Stimulated activated naive CD8-positive, alpha-beta T cell treated with anti-CD3 and anti-CD28 coated beads, Interleukin-15, Interleukin-2, amounts not matched to agents 100 U/mL and 50 U/mL, for 24 hours (primary cell): ENCODE data around the gene CEMIP.

ENCODE experiments used
- ATAC-seq: fragments of 150-1000 bp; cut with Tn5 transposase; one replicate; pipeline ENCODE4 v1.10.0; 2021
- DNase-seq: peaks from one replicate; pipeline ENCODE4 v3.0.0; 2021

The CEMIP gene

GRCh38 chr15:80785335-80785734, 6.2 kb downstream of the CEMIP start:
- DNase-seq (no peak), ATAC-seq (no peak)

DNA sequence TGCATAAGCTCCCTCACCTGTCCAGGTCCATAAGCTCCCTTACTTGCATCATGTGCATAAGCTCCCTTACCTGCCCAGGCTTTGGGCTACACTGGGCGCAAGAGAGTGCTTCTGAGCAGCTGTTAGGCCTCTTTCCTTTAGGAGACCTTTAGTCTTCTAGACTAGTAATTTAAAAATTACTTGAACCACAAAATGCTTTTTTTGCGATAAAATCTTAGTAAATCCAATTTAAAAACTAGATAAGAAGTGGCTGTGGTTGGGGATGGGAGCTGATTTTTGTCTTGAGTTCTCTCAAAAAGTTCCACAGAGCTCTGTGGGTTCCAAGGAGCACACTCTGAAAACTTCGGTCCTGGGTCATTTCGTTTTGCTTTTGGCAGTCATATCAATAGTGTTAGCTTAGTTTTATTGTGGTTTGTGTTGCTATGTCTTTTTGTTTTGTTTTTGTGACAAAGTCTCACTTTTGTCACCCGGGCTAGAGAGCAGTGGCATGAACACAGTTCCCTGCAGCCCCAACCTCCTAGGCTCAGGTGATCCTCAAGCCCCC, 6.7 kb downstream of the CEMIP start:
- DNase-seq = no peak
- no peak for ATAC-seq

- ATAC-seq = no peak
- no peak for DNase-seq
Observed at GRCh38 chr15:80787316-80787715, 8.1 kb downstream of the CEMIP start.

DNA sequence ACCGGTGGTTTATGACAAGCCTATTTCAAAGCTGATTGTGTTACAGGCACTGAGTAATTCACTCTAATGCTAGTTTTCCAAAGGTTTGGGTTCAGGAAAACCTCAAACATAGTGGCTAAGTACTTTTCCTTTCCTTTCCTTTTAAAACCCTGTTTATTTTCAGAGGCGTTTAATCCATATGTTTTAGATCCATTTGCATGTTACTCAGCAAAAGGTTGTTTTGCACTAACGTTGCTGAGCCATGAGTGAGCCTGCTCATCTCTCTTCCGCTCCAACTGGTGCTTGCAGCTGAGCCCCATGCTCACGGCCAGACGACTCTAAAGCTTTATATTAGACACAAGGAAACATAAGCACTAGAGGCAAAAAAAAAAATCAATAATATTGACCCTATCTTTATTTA, 9.4 kb downstream of the CEMIP start:
- no peak for DNase-seq
- no peak for ATAC-seq

DNA sequence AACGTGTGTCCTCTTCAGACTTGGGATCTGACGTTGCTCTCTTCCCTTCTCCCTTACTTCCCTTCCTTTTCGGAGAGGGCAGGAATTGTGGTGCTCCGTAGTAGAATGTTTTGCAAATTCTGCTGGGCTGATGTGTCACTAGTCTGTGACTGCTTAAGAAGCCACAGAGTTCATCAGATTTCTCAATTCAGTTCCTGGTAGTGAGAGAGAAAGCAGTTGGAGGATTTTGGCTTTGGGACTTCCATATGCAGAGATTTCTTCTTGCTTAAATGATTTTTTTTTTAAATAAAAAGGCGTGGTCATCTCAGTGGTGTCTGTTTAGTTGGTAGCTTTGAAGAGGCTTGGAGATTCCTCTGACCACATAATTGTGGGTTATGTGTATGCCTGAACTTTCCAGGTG, 10.1 kb downstream of the CEMIP start:
- ATAC-seq = no peak
- DNase-seq = no peak

GRCh38 chr15:80789796-80790195, 10.6 kb downstream of the CEMIP start:
- ATAC-seq (no peak), DNase-seq (no peak)

GRCh38 chr15:80790236-80790635, 11.1 kb downstream of the CEMIP start:
- DNase-seq = no peak
- ATAC-seq = no peak

DNA sequence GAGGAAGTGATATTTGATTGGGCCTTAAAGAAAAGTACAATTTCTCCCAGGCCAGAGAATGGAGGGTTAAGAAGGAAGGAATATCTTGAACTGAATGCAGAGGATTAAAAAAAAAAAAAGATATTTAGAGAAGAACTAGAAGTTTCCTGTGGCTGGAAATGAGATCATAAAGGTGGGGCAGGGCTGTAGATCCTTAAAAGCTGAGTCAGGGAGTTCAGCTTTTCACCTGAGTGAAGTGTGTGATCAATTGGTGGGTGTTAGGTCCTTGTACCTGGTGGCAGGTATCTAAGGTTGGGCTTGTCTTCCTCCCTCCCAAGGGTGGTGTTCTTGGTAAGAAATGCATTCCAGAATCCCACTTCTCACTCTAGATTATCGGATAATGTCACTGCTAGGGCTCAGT, 11.8 kb downstream of the CEMIP start:
- ATAC-seq = no peak
- DNase-seq = no peak

DNA sequence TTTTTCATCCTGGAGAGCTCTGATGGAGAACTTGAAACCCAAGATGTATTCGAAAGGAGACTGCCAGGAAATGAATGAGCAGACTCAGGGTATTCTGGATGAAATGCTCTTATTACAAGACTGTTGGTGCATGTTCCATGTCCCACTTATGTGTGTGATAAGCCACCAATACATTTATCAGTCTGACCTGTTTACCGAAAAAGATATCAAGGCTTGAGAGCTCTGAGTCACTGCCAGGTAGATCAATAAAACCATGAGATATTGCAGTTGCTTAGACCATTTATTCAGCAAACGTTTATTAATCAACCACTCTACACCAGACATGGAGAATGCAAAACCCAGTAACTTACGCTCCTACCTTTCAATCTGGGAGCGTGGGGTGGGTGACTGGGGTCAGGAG, 17.2 kb downstream of the CEMIP start:
- ATAC-seq (no peak), DNase-seq (no peak)

- ATAC-seq (no peak), DNase-seq (no peak)
Observed at GRCh38 chr15:80798911-80799310, 19.7 kb downstream of the CEMIP start.

DNA sequence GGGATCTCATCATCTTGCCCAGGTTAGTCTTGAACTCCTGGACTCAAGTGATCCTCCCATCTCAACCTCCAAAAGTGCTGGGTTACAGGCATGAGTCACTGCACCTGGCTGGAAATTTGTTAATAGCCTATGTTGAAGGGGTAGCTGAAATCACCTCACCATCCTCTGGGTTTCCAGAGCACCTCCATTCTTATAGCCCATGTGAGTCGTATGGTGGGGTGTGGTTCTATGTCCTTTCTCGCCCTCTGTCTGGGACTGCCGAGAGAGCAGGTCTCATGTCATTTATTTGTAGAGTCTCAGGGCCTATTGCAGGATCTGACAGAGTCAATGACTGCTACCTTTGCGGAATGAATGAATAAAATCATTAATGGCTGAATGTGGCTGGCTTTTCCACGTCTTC, 20.9 kb downstream of the CEMIP start:
- ATAC-seq = no peak
- DNase-seq = no peak

- no peak for ATAC-seq
- DNase-seq = no peak
Observed at GRCh38 chr15:80801891-80802680, 22.9 kb downstream of the CEMIP start.

DNA sequence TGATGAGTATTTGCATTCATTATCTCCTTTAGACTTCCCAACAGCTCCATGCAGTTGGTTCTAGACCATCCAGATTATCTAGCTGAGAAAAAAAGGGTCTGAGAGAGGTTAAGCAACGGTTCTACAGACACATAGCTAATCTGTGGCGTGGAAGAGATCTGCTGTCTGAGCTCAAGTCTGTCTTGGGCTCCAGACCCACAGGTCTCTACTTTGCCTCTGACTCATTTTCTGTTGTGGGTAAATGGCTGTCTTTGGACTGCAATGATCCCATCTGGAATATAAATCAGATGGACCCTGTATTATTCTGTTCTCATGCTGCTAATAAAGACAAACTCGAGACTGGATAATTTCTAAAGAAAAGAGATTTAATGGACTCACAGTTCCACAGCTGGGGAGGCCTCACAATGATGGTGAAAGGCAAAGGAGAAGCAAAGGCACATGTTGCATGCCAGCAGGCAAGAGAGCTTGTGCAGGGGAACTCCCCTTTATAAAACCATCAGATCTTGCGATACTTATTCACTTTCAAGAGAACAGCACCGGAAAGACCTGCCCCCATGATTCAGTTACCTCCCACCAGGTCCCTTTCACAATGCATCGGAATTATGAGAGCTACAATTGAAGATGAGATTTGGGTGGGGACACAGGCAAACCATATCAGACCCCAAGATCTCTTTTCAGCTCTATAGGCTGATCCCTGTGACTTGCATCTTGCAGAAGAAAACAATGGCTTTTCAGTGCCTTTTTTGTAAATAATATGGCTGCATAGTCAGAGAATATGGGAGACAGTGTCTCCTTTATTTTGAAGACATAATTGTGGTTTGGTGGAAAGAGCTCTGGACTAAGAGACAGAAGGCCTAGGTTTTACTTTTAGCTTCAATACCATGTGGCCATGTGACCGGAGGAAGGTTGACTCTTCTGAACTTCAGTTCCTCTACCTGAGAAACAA, 24.7 kb downstream of the CEMIP start:
- peak; percentile 74 for ATAC-seq
- DNase-seq = peak; percentile 16

GRCh38 chr15:80804970-80805495, 25.9 kb downstream of the CEMIP start:
- DNase-seq (peak; percentile 13), ATAC-seq (peak; percentile 45)

GRCh38 chr15:80811781-80812315, 32.7 kb downstream of the CEMIP start:
- DNase-seq (no peak), ATAC-seq (no peak)

GRCh38 chr15:80815106-80815505, 35.9 kb downstream of the CEMIP start:
- no peak for DNase-seq
- ATAC-seq = no peak

DNA sequence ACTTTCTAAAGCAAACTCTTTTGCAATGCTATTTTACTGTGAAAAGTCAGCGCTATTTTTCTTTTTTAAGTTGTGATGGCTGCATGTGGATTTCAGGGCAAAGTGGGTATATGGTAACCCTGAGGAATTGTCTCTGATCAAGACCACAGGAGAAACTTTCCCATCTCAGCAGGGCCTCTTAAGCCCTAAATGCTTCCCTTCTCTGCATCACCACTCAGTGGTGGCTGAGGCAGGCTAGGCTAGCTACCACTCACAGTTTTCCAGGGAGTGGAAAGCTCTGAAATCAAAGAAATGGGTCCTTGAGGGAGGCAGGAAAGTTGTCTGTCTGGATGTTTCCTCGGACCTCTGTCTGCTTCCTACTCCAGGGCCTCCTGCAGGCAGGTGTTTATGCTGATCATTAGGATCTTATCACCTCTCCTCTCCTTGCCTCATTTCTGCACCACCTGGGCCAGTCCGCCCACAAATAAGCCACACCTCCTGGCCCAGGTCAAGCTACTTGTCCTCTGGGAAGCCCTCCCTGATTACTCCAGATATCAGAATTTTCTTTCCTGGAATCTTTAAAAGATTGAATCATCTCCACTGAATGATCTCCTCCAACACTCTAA, 37.0 kb downstream of the CEMIP start:
- ATAC-seq (no peak), DNase-seq (no peak)

DNA sequence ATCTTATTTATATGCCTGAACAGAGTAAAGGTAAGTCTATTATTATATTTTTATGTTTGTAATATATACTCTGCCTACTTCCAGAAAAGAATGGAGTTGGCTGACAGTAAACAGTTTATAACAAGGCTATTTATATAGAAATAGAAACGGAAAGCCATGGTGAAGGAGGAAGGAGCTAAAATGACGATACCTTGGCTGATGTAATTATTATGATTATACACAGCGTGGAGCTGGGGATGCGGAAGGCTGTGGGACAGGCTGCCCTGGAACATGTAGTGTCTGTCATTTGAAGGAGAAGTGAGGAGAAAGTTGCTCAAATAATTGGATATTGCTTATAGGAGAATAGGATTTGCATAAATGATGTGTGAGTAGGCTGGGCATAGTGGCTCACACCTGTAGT, 37.8 kb downstream of the CEMIP start:
- ATAC-seq = no peak
- no peak for DNase-seq

DNA sequence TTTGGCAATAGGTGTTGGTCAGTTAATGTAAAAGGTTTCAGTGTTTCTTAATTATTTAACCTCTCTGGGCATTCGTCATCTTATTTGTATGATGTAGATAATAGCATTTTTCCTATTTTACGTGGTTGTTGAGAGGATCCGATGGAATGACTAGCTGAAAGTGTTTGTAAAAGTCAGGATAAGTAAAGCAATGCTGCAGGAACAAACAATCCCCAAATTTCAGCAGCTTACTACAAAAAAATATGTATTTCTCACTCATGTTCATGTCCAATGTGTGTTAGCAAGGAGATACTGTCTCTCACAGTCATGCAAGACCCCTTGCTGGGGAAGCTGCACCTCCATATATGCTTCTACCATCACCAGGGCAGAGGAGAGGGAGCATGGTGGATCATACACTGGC, 38.7 kb downstream of the CEMIP start:
- DNase-seq = no peak

GRCh38 chr15:80819001-80819400, 39.8 kb downstream of the CEMIP start:
- ATAC-seq (no peak), DNase-seq (no peak)

More for the DNA sequence above, 38.7 kb downstream of the CEMIP start:
- no peak for ATAC-seq

DNA sequence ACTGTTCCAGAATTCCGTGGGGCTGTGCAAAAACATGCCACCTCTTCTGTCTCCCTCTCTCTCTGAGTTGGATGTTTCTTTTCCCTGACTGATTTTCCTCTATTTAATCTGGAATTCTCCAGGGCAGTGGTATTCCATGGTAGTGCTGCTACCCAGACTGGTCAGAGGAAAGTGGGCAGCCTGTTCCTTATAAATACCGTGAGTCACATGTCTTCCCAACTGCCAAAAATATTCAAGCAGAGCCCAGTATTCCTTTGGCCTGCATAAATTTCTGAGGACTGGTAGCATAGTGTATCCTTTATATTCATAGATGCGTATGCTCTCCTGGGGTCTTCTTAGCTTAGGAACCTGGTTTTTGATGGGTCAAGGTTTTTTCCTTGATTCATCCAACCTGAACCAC, 40.9 kb downstream of the CEMIP start:
- no peak for DNase-seq
- no peak for ATAC-seq

DNA sequence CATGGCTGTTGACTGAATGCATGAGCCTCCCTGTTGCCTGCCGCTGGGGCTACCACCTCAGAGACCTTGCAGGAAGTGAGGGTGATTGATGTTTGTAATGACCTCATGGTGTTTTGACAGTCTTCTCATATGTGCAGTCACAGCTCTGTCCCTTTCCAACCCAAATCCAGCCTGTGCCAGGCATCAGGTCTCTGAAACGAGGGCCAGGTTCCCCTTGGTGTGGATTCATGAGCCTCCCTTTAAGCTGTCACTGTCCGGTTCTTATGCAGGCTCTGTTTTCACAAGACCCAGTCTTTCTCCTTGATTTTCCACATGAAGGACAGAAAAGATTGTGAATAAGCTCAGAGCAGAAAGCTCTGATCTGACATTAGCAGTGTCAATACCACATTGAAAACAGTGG, 43.1 kb downstream of the CEMIP start:
- DNase-seq = no peak
- ATAC-seq = no peak
